ENCODE measurements around the gene ITIH3.

Gene ITIH3

GRCh38 chr3:52830535-52831258, 36.1 kb downstream of the ITIH3 start, which contains the start of gene ITIH4:
Gene ITIH4, minus strand, starts transcription at chr3:52830672. Its CDS starts 30 bp downstream, at chr3:52830642.
- Histone ChIP-seq H3K36me3 (ENCODE audit: insufficient read depth, low read length) (no peaks in the 10 kb centered on the region), H2AFZ (ENCODE audit: low read length, unreplicated experiment) (no peak within 1 kb of the TSS), H3K4me3 (ENCODE audit: low read depth, low read length) (no peak within 1 kb of the TSS), H3K27me3 (ENCODE audit: insufficient read depth, low read length) (no peaks in the 10 kb centered on the region), H3K27ac (ENCODE audit: low read depth, low read length) (no peak within 1 kb of the TSS), H3K79me2 (ENCODE audit: control insufficient read depth, insufficient read depth, low read length, unreplicated experiment) (no peaks in the 10 kb centered on the region), H3K4me1 (ENCODE audit: control insufficient read depth, insufficient read depth, low read length, unreplicated experiment) (peaks cover 21% of the 10 kb centered on the region)

- Histone ChIP-seq H3K79me2 (ENCODE audit: control insufficient read depth, insufficient read depth, low read length, unreplicated experiment) (no peaks in the 10 kb centered on the region), H3K4me1 (ENCODE audit: control insufficient read depth, insufficient read depth, low read length, unreplicated experiment) (peaks cover 21% of the 10 kb centered on the region), H3K27me3 (ENCODE audit: insufficient read depth, low read length) (no peaks in the 10 kb centered on the region), H3K27ac (ENCODE audit: low read depth, low read length) (no peak overlapping the region; the same call in 1 of the 2 replicates), H3K4me3 (ENCODE audit: low read depth, low read length) (no peak overlapping the region), H3K36me3 (ENCODE audit: insufficient read depth, low read length) (no peaks in the 10 kb centered on the region), H2AFZ (ENCODE audit: low read length, unreplicated experiment) (no peak overlapping the region)
These were observed 37.1 kb downstream of the ITIH3 start for GRCh38 chr3:52831500-52832301.

DNA sequence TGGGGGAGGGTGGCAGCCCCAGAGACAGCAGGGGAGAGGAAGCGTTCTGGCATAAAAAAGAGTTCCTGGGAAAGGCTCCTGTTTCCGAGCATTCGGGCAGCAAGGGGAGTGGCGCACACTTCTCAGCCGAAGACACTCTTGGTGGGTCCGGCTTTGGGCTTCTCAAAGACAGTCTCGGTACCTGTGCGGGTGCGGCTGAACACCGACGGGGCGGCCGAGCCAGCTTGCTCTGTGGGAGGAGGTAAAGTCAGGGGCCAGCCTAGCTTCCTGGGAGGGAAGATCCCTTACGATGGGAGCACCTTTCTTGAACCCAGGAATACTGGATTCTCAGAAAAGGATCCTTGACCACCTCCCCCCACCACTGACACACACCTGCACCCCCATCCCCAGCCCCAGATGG, 38.6 kb downstream of the ITIH3 start:
- Histone ChIP-seq H3K36me3 (ENCODE audit: insufficient read depth, low read length) (no peaks in the 10 kb centered on the region), H3K27me3 (ENCODE audit: insufficient read depth, low read length) (no peaks in the 10 kb centered on the region), H3K27ac (ENCODE audit: low read depth, low read length) (no peak overlapping the region), H3K4me1 (ENCODE audit: control insufficient read depth, insufficient read depth, low read length, unreplicated experiment) (peaks cover 21% of the 10 kb centered on the region), H2AFZ (ENCODE audit: low read length, unreplicated experiment) (no peak overlapping the region), H3K4me3 (ENCODE audit: low read depth, low read length) (no peak overlapping the region), H3K79me2 (ENCODE audit: control insufficient read depth, insufficient read depth, low read length, unreplicated experiment) (no peaks in the 10 kb centered on the region)

DNA sequence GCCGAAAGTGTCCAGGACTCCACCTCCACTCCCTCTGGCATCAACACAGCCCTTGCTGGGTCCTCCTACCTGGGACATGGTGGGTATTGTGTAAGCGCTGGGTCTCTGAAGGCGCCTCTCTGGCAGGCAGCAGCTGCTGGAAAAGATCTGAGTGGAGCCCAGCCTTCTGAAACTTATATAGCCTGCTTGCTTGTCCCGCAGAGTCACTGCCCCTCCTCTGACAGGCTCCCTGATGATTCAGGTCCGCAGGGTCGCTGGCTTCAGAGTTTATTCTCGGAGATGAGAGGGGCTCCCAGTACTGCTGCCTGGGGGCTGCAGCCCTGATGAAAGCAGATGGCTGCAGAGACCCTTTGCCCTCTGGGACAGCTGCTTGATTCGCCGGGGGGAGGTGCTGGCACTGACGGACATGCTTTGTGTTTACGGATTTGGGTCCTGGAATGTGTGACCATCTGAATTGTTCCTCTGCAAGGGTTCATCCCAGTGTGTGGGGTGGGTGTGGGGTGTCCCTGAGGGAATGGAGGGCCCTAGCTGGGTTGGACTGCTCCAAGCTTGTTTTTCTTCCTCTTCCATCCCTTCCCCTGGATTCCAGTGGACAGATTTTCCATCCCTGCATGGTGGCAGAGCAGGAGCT, 40.4 kb downstream of the ITIH3 start, which contains the start of gene MUSTN1:
Gene MUSTN1, minus strand, starts transcription at position 149 of the 631 bp plus-strand sequence. Its CDS starts 71 bp downstream, at position 78.
- Histone ChIP-seq H3K4me1 (ENCODE audit: control insufficient read depth, insufficient read depth, low read length, unreplicated experiment) (peaks cover 21% of the 10 kb centered on the region), H3K36me3 (ENCODE audit: insufficient read depth, low read length) (no peaks in the 10 kb centered on the region), H3K27me3 (ENCODE audit: insufficient read depth, low read length) (no peaks in the 10 kb centered on the region), H3K4me3 (ENCODE audit: low read depth, low read length) (no peak within 1 kb of the TSS), H2AFZ (ENCODE audit: low read length, unreplicated experiment) (no peak within 1 kb of the TSS), H3K79me2 (ENCODE audit: control insufficient read depth, insufficient read depth, low read length, unreplicated experiment) (no peaks in the 10 kb centered on the region), H3K27ac (ENCODE audit: low read depth, low read length) (no peak within 1 kb of the TSS)

- Histone ChIP-seq H3K4me1 (ENCODE audit: control insufficient read depth, insufficient read depth, low read length, unreplicated experiment) (peaks cover 14% of the 10 kb centered on the region), H3K27me3 (ENCODE audit: insufficient read depth, low read length) (no peaks in the 10 kb centered on the region)
These were observed 41.3 kb downstream of the ITIH3 start for GRCh38 chr3:52835766-52836470.

DNA sequence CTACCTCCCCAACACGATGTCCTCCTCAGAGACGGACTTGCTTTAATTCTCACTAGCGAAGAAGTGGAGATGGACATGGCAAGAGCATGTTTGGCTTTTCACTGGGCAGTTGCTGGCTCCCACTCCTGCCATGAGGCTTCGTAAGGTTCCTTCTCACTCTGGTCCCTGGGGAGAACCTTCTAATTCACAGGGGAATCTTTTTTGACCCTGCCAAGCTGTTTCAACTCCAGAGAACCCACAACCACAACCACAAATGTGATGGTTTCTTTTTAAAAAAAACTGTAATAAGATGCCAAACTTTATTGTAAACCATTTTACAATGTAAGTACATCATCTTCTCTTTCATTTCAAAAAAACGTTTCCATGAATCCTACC, 41.9 kb downstream of the ITIH3 start:
- no peaks in the 10 kb centered on the region for H3K36me3 ChIP-seq (ENCODE audit: insufficient read depth, low read length)
- peaks cover 8% of the 10 kb centered on the region for H3K4me1 ChIP-seq (ENCODE audit: control insufficient read depth, insufficient read depth, low read length, unreplicated experiment)
- H3K4me3 ChIP-seq (ENCODE audit: low read depth, low read length): no peak overlapping the region
- no peaks in the 10 kb centered on the region for H3K27me3 ChIP-seq (ENCODE audit: insufficient read depth, low read length)
- H2AFZ ChIP-seq (ENCODE audit: low read length, unreplicated experiment): no peak overlapping the region
- H3K27ac ChIP-seq (ENCODE audit: low read depth, low read length): no peak overlapping the region
- H3K79me2 ChIP-seq (ENCODE audit: control insufficient read depth, insufficient read depth, low read length, unreplicated experiment): no peaks in the 10 kb centered on the region

More at GRCh38 chr3:52835766-52836470, 41.3 kb downstream of the ITIH3 start:
- Histone ChIP-seq H3K36me3 (ENCODE audit: insufficient read depth, low read length) (no peaks in the 10 kb centered on the region), H2AFZ (ENCODE audit: low read length, unreplicated experiment) (no peak overlapping the region), H3K79me2 (ENCODE audit: control insufficient read depth, insufficient read depth, low read length, unreplicated experiment) (no peaks in the 10 kb centered on the region), H3K27ac (ENCODE audit: low read depth, low read length) (no peak overlapping the region), H3K4me3 (ENCODE audit: low read depth, low read length) (no peak overlapping the region)

GRCh38 chr3:52836986-52837385, 42.4 kb downstream of the ITIH3 start:
- Histone ChIP-seq H3K79me2 (ENCODE audit: control insufficient read depth, insufficient read depth, low read length, unreplicated experiment) (no peaks in the 10 kb centered on the region), H3K4me1 (ENCODE audit: control insufficient read depth, insufficient read depth, low read length, unreplicated experiment) (peaks cover 3% of the 10 kb centered on the region), H3K27ac (ENCODE audit: low read depth, low read length) (no peak overlapping the region), H3K27me3 (ENCODE audit: insufficient read depth, low read length) (no peaks in the 10 kb centered on the region), H3K36me3 (ENCODE audit: insufficient read depth, low read length) (no peaks in the 10 kb centered on the region), H2AFZ (ENCODE audit: low read length, unreplicated experiment) (no peak overlapping the region), H3K4me3 (ENCODE audit: low read depth, low read length) (no peak overlapping the region)

GRCh38 chr3:52838561-52839267, 44.1 kb downstream of the ITIH3 start:
- Histone ChIP-seq H3K27me3 (ENCODE audit: insufficient read depth, low read length) (no peaks in the 10 kb centered on the region), H2AFZ (ENCODE audit: low read length, unreplicated experiment) (no peak overlapping the region), H3K79me2 (ENCODE audit: control insufficient read depth, insufficient read depth, low read length, unreplicated experiment) (no peaks in the 10 kb centered on the region), H3K4me1 (ENCODE audit: control insufficient read depth, insufficient read depth, low read length, unreplicated experiment) (no peaks in the 10 kb centered on the region), H3K27ac (ENCODE audit: low read depth, low read length) (no peak overlapping the region), H3K4me3 (ENCODE audit: low read depth, low read length) (no peak overlapping the region), H3K36me3 (ENCODE audit: insufficient read depth, low read length) (no peaks in the 10 kb centered on the region)

DNA sequence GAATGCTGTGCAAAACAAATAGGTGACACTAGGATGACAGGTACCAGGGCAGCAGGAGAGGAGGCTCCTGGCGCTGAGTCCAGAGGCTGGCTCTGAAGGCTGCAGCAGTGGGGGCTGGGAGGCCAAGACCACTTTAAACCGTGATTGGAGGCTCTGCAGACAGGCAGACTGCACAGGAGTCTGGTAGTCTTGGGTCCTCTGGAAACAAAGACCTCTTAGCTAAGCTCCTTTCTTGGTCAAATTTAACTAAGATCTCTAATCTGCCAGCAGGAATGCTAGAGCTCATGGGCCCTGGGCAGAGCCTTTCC, 44.6 kb downstream of the ITIH3 start:
- no peaks in the 10 kb centered on the region for H3K79me2 ChIP-seq (ENCODE audit: control insufficient read depth, insufficient read depth, low read length, unreplicated experiment)
- no peak overlapping the region for H3K4me3 ChIP-seq (ENCODE audit: low read depth, low read length)
- no peak overlapping the region for H3K27ac ChIP-seq (ENCODE audit: low read depth, low read length)
- H3K4me1 ChIP-seq (ENCODE audit: control insufficient read depth, insufficient read depth, low read length, unreplicated experiment): no peaks in the 10 kb centered on the region
- no peaks in the 10 kb centered on the region for H3K27me3 ChIP-seq (ENCODE audit: insufficient read depth, low read length)
- no peak overlapping the region for H2AFZ ChIP-seq (ENCODE audit: low read length, unreplicated experiment)
- no peaks in the 10 kb centered on the region for H3K36me3 ChIP-seq (ENCODE audit: insufficient read depth, low read length)

All from ACC112 (cell line).